Panc1 (cell line): ENCODE results near the gene CCDC85C.

Source experiments
- POLR2AphosphoS5 ChIP-seq: IDR thresholded peaks from 2 replicates; pipeline ENCODE4 v1.6.1; 2012; ENCODE audit warnings: mild to moderate bottlenecking, low read depth, low read length, moderate library complexity
- SIN3A ChIP-seq: IDR thresholded peaks from 2 replicates; pipeline ENCODE4 v1.6.1; 2012; ENCODE audit warnings: low read depth, mild to moderate bottlenecking, low read length, moderate library complexity, borderline replicate concordance; ENCODE audit not compliant: insufficient read depth
- TF ChIP-seq, protein P1 (sequence below): fragments of 450-650 bp; IDR thresholded peaks from 2 replicates; pipeline ENCODE4 v1.5.1; 2017; ENCODE audit warnings: mild to moderate bottlenecking
- TF ChIP-seq, protein P2 (sequence below), 2 experiments: IDR thresholded peaks; 2 replicates each; pipeline ENCODE4 v1.6.1; 2011 to 2012; ENCODE audit warnings: low read depth in 2 of 2, control low read depth in 1 of 2, low read length in 1 of 2, mild to moderate bottlenecking in 1 of 2, moderate library complexity in 1 of 2; ENCODE audit not compliant: insufficient read depth in 1 of 2

DNA sequence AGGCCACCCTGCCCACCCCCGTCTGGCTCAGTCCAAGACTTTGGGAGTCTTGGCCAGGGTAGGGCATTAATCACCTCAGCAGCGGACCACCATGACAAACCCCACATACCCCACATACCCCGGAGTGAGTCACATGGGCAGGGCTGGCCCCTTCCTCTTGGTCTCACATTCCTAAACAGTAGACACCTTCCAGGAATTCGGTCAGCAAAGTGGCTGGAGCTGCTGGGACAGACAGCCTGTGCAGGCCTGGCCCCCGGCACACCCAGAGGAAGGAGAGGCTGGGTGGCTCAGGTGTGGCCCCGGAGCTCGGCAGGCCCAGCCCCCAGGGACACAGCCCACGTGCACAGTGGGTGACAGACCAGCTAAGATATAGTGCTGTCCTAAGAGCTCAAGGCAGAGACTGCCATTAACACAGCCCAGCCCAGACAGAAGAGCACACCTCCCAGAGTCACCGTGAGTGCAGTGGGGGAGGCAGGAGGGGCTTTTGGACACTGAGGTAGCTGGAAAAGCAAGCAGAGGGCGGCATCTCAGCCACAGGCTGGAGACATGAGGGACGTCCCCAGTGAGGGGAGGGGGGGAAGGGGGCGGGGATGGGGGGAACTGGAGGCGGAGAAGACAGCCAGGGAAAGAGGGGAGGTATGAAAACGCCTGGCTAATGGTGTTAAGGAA lies 24.0 kb downstream of the CCDC85C start:
- TF ChIP-seq, protein P1, sequence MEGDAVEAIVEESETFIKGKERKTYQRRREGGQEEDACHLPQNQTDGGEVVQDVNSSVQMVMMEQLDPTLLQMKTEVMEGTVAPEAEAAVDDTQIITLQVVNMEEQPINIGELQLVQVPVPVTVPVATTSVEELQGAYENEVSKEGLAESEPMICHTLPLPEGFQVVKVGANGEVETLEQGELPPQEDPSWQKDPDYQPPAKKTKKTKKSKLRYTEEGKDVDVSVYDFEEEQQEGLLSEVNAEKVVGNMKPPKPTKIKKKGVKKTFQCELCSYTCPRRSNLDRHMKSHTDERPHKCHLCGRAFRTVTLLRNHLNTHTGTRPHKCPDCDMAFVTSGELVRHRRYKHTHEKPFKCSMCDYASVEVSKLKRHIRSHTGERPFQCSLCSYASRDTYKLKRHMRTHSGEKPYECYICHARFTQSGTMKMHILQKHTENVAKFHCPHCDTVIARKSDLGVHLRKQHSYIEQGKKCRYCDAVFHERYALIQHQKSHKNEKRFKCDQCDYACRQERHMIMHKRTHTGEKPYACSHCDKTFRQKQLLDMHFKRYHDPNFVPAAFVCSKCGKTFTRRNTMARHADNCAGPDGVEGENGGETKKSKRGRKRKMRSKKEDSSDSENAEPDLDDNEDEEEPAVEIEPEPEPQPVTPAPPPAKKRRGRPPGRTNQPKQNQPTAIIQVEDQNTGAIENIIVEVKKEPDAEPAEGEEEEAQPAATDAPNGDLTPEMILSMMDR = no peak
- TF ChIP-seq, protein P2, sequence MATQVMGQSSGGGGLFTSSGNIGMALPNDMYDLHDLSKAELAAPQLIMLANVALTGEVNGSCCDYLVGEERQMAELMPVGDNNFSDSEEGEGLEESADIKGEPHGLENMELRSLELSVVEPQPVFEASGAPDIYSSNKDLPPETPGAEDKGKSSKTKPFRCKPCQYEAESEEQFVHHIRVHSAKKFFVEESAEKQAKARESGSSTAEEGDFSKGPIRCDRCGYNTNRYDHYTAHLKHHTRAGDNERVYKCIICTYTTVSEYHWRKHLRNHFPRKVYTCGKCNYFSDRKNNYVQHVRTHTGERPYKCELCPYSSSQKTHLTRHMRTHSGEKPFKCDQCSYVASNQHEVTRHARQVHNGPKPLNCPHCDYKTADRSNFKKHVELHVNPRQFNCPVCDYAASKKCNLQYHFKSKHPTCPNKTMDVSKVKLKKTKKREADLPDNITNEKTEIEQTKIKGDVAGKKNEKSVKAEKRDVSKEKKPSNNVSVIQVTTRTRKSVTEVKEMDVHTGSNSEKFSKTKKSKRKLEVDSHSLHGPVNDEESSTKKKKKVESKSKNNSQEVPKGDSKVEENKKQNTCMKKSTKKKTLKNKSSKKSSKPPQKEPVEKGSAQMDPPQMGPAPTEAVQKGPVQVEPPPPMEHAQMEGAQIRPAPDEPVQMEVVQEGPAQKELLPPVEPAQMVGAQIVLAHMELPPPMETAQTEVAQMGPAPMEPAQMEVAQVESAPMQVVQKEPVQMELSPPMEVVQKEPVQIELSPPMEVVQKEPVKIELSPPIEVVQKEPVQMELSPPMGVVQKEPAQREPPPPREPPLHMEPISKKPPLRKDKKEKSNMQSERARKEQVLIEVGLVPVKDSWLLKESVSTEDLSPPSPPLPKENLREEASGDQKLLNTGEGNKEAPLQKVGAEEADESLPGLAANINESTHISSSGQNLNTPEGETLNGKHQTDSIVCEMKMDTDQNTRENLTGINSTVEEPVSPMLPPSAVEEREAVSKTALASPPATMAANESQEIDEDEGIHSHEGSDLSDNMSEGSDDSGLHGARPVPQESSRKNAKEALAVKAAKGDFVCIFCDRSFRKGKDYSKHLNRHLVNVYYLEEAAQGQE (IDR thresholded peaks at IDR 0.05; ENCODE audit: insufficient read depth in 1 of 2, low read depth in 2 of 2, low read length in 1 of 2) = no peak
- TF ChIP-seq SIN3A (no peak), POLR2AphosphoS5 (no peak)
